CD14-positive monocyte (primary cell): ENCODE measurements around the gene IPPK. TPM values are rescaled to one million over a fixed set of nuclear protein-coding genes. Genes with fewer than 3 reads are reported as not detected.
A peak's percentile ranks its signal among the peaks of the same experiment; 100 is the strongest.

Experiments used
- DNase-seq, 3 donors: peaks; one replicate each; pipeline ENCODE4 v3.0.0-alpha.2; 2011 to 2022
- H2AFZ ChIP-seq: 2 replicates; pipeline ENCODE4 v1.6.0; 2012; ENCODE audit warnings: mild to moderate bottlenecking, low read depth, low read length, inconsistent platforms; ENCODE audit not compliant: insufficient read depth, poor library complexity, severe bottlenecking
- H3K27ac ChIP-seq, 2 donors: 1 replicate in 1 of 2; 2 replicates in 1 of 2; pipeline ENCODE4 v1.5.1; 2012 to 2013; ENCODE audit warnings: low read length in 2 of 2, control low read depth in 1 of 2, inconsistent platforms in 1 of 2, low read depth in 1 of 2, mild to moderate bottlenecking in 1 of 2
- H3K27me3 ChIP-seq, 2 donors: one replicate each; pipeline versions ENCODE4 v1.6.0 to v1.6.1; 2011 to 2013; ENCODE audit warnings: low read length in 2 of 2; ENCODE audit not compliant: control insufficient read depth in 2 of 2, insufficient read depth in 2 of 2
- H3K36me3 ChIP-seq, 2 donors: replicated peaks in 1 of 2; 1 replicate in 1 of 2; 2 replicates in 1 of 2; pipeline versions ENCODE4 v1.5.1 to v1.6.1; 2012 to 2013; ENCODE audit warnings: low read length in 2 of 2, control low read depth in 1 of 2, inconsistent platforms in 1 of 2, mild to moderate bottlenecking in 1 of 2; ENCODE audit not compliant: insufficient read depth in 2 of 2, control insufficient read depth in 1 of 2
- H3K4me1 ChIP-seq, 2 donors: 1 replicate in 1 of 2; 2 replicates in 1 of 2; pipeline versions ENCODE4 v1.5.1 to v1.6.1; 2012 to 2013; ENCODE audit warnings: low read length in 2 of 2, control low read depth in 1 of 2, inconsistent platforms in 1 of 2, mild to moderate bottlenecking in 1 of 2, moderate library complexity in 1 of 2; ENCODE audit not compliant: insufficient read depth in 2 of 2, control insufficient read depth in 1 of 2
- H3K4me2 ChIP-seq: replicated peaks from 2 replicates; pipeline ENCODE3; 2012; ENCODE audit warnings: low read length, moderate library complexity, mild to moderate bottlenecking; ENCODE audit not compliant: poor library complexity, severe bottlenecking; ENCODE audit errors: extremely low read depth
- H3K4me3 ChIP-seq, 3 experiments: fragments of 200-600 bp in 1 of 3; sonication (generic) in 1 of 3; replicated peaks in 1 of 3; 1 replicate in 2 of 3; 2 replicates in 1 of 3; pipeline ENCODE4 v1.5.1; 2011 to 2013; ENCODE audit warnings: low read length in 3 of 3, mild to moderate bottlenecking in 3 of 3, control low read depth in 2 of 3, low read depth in 2 of 3, inconsistent platforms in 1 of 3, moderate library complexity in 1 of 3
- H3K79me2 ChIP-seq: 2 replicates; pipeline ENCODE4 v1.6.0; 2012; ENCODE audit warnings: mild to moderate bottlenecking, control low read depth, inconsistent platforms, low read length, moderate library complexity; ENCODE audit not compliant: insufficient read depth
- H3K9ac ChIP-seq: 2 replicates; pipeline ENCODE4 v1.6.0; 2017; ENCODE audit warnings: low read length, mild to moderate bottlenecking; ENCODE audit not compliant: insufficient read depth, poor library complexity, severe bottlenecking
- H3K9me3 ChIP-seq, 2 donors: replicated peaks in 1 of 2; 1 replicate in 1 of 2; 2 replicates in 1 of 2; pipeline versions ENCODE4 v1.5.1 to v1.6.1; 2012 to 2013; ENCODE audit warnings: low read length in 2 of 2, control low read depth in 1 of 2; ENCODE audit not compliant: control insufficient read depth in 1 of 2, insufficient read depth in 1 of 2
- H4K20me1 ChIP-seq: 2 replicates; pipeline ENCODE4 v1.6.0; 2012; ENCODE audit warnings: mild to moderate bottlenecking, low read length, control low read depth, moderate library complexity; ENCODE audit not compliant: insufficient read depth
- H3K27ac Mint-ChIP-seq, 7 donors: one replicate each; pipeline ENCODE4 v1.8.0; 2020; ENCODE audit warnings: mild to moderate bottlenecking in 7 of 7, mixed read lengths in 7 of 7, moderate library complexity in 6 of 7, inconsistent platforms in 2 of 7
- H3K27me3 Mint-ChIP-seq, 3 donors: one replicate each; pipeline ENCODE4 v1.8.0; 2021 to 2022; ENCODE audit warnings: low read depth in 3 of 3, mild to moderate bottlenecking in 3 of 3, mixed read lengths in 3 of 3, moderate library complexity in 3 of 3, inconsistent platforms in 1 of 3
- H3K36me3 Mint-ChIP-seq, 2 donors: one replicate each; pipeline ENCODE4 v1.8.0; 2020; ENCODE audit warnings: mixed read lengths in 2 of 2, inconsistent platforms in 1 of 2, mild to moderate bottlenecking in 1 of 2
- H3K4me1 Mint-ChIP-seq: one replicate; pipeline ENCODE4 v1.8.0; 2020; ENCODE audit warnings: mild to moderate bottlenecking, mixed read lengths
- H3K4me3 Mint-ChIP-seq, 2 donors: one replicate each; pipeline ENCODE4 v1.8.0; 2020; ENCODE audit warnings: mild to moderate bottlenecking in 2 of 2, mixed read lengths in 2 of 2, moderate library complexity in 1 of 2
- H3K9me3 Mint-ChIP-seq, 7 donors: one replicate each; pipeline ENCODE4 v1.8.0; 2020 to 2022; ENCODE audit warnings: mixed read lengths in 7 of 7, mild to moderate bottlenecking in 6 of 7, moderate library complexity in 6 of 7, inconsistent platforms in 2 of 7
- CTCF ChIP-seq: fragments of 200-600 bp; IDR thresholded peaks from one replicate; pipeline ENCODE4 v1.8.0; 2022; ENCODE audit warnings: antibody characterized with exemption, mild to moderate bottlenecking
- WGBS: methylation state at CpG from one replicate; pipeline ENCODE4 v1.1.5; 2013; ENCODE audit warnings: missing lambda C conversion rate; ENCODE audit not compliant: insufficient coverage; 5-methylcytosine and 5-hydroxymethylcytosine counted together
- intact Hi-C, 2 donors: fragments of 100-400 bp; cut with micrococcal nuclease; formaldehyde crosslinking; loops; one replicate each; pipeline versions ENCODE4 v1.15.0 to v1.15.1; 2023
- polyA plus RNA-seq, 3 donors: library from polyadenylated mRNA; depleted of rRNA in 1 of 3; unstranded in 2 of 3; stranded (reverse) in 1 of 3; fragments of 300-500 nt in 2 of 3; fragments of >200 nt in 1 of 3; fragmentation: Illumina TruSeq in 2 of 3; gene quantifications; 1 replicate in 2 of 3; 2 replicates in 1 of 3; pipeline ENCODE4 v1.2.3, GENCODE V29; 2012 to 2021

Gene IPPK
- polyA plus RNA-seq, 3 donors, result 1.9 to 11.6 (median 3.2) TPM

GRCh38 chr9:92718086-92719001 lies 48.4 kb upstream of the IPPK start:
- no peak for TF ChIP-seq CTCF
- H3K27ac ChIP-seq, result no peak overlapping the region
- 94% methylated on average over 37 of the region's 40 CpGs for WGBS
- H3K36me3 ChIP-seq, result peaks cover 93 to 100% of the 10 kb centered on the region in 2 donors
- peaks cover 79 to 96% of the 10 kb centered on the region in 2 donors for H3K36me3 Mint-ChIP-seq
- H3K4me1 Mint-ChIP-seq, result peaks cover 23% of the 10 kb centered on the region
- H3K4me1 ChIP-seq, result peaks cover 12 to 15% of the 10 kb centered on the region in 2 donors
- intact Hi-C loops, result no loop called here
- no peaks in the 10 kb centered on the region for H3K27me3 ChIP-seq
- H3K9ac ChIP-seq, result no peak overlapping the region
- no peak overlapping the region for H3K4me3 Mint-ChIP-seq
- peaks cover 0 to 4% (median 0%) of the 10 kb centered on the region in 3 donors for H3K27me3 Mint-ChIP-seq
- H3K9me3 Mint-ChIP-seq, result no peaks in the 10 kb centered on the region
- no peaks in the 10 kb centered on the region for H3K9me3 ChIP-seq
- no peak overlapping the region for H2AFZ ChIP-seq
- peaks cover 95% of the 10 kb centered on the region for H4K20me1 ChIP-seq
- DNase-seq, result no peak
- H3K79me2 ChIP-seq, result peaks cover 5% of the 10 kb centered on the region
- no peak overlapping the region for H3K4me3 ChIP-seq
- H3K27ac Mint-ChIP-seq, result peak overlapping the region in 2 of 7 donors; percentile 22 to 38
- H3K4me2 ChIP-seq, result no peak overlapping the region

GRCh38 chr9:92717201-92718085 lies 47.5 kb upstream of the IPPK start:
- Histone ChIP-seq H4K20me1 (peaks cover 94% of the 10 kb centered on the region), H3K27me3 (no peaks in the 10 kb centered on the region), H3K9ac (no peak overlapping the region), H3K4me2 (no peak overlapping the region), H3K4me3 (no peak overlapping the region), H3K27ac (peak overlapping the region in 1 of 2 donors; percentile 45), H3K4me1 (peaks cover 11 to 13% of the 10 kb centered on the region in 2 donors), H3K9me3 (no peaks in the 10 kb centered on the region), H3K36me3 (peaks cover 92 to 100% of the 10 kb centered on the region in 2 donors), H3K79me2 (peaks cover 6% of the 10 kb centered on the region), H2AFZ (no peak overlapping the region)
- no peak overlapping the region for H3K4me3 Mint-ChIP-seq
- DNase-seq, result no peak
- H3K27ac Mint-ChIP-seq, result peak overlapping the region in 4 of 7 donors; percentile 26 to 45 (median 36)
- intact Hi-C loops, result loop anchor here in 1 of 2 donors (2.0 kb wide), 1 partner anchor 73 kb away; no protein-coding TSS in a partner anchor
- peaks cover 77 to 95% of the 10 kb centered on the region in 2 donors for H3K36me3 Mint-ChIP-seq
- no peaks in the 10 kb centered on the region for H3K9me3 Mint-ChIP-seq
- H3K27me3 Mint-ChIP-seq, result peaks cover 0 to 4% (median 0%) of the 10 kb centered on the region in 3 donors
- peaks cover 20% of the 10 kb centered on the region for H3K4me1 Mint-ChIP-seq
- WGBS, result 97% methylated on average over 17 of the region's 21 CpGs
- TF ChIP-seq CTCF, result no peak
